GM19099 (cell line): Measurements from ENCODE around the gene AP3S1.

Source experiments
- POLR2A ChIP-seq: IDR thresholded peaks from 3 replicates; pipeline ENCODE4 v1.6.1; 2011; ENCODE audit warnings: low read depth; ENCODE audit not compliant: insufficient read length; ENCODE audit errors: extremely low read depth

Gene AP3S1

DNA sequence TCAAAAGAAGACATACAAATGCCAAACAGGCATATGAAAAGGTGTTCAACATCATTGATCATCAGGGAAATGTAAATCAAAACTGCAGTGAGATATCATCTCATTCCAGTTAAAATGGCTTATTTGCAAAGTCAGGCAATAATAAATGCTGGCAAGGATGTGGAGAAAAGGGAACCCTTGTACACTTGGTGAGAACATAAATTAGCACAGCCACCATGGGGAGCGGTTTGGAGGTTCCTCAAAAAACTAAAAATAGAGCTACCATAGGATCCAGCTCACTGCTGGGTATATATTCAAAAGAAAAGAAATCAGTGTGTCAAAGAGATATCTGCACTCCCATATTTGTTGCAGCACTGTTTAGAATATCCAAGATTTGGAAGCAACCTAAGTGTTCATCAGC is 50.3 kb downstream of the AP3S1 start:
- TF ChIP-seq POLR2A, result no peak

DNA sequence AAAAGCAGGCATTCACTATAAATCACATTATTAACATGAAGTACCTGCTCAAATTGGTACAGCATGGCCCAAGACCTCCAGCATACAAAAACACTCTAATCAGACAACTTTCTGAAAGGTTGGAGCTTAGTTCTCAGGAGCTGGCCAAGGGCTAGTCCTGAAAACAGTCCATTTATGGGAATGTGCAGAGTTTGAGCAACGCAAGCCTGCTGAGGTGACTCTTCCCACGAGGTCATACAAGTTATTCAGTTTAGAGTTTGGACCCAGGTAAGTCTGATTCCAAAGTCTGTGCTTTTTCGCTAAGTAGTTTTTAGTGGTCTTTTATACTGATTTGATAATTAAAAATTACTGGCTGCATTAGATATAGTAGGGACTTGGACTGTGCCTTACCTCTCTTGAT is 52.6 kb downstream of the AP3S1 start:
- no peak for TF ChIP-seq POLR2A

DNA sequence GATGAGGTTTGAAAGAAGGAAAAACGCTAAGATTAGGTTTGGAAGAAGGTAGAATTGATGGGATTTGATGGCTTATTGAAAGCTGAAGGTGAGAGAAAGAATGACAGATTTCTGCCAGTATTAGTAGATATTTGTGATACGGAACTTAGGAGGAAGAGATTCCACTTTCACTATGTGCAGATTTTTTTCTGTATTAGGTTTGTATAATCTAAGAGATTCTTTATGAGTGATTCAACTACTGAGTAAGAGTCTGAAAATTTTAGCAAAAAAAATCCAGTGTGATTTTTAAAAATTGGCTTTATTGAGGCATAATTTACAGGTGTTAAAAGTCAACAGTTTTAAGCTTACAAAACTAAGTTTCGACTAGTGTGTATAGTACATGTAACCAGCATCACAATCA is 54.1 kb downstream of the AP3S1 start:
- no peak for TF ChIP-seq POLR2A

DNA sequence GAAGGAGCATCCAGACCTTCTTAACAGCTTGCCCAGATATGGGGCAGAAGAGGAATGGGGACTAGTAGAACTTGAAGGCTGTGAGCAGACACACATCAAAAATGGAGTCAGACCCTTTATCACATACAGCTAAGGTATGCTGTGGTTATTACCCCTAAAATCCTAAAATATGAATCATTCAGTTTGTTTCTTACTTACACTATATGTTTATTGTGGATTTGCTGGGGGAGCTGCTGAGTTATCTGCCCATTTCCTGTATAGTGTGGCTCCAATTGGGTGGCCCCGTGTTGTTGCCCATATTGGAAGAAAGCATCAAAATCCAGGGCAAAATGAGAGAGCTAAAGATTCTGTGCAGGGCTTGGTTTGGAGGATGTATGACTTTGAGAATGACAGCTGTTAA is 56.9 kb downstream of the AP3S1 start:
- no peak for TF ChIP-seq POLR2A

DNA sequence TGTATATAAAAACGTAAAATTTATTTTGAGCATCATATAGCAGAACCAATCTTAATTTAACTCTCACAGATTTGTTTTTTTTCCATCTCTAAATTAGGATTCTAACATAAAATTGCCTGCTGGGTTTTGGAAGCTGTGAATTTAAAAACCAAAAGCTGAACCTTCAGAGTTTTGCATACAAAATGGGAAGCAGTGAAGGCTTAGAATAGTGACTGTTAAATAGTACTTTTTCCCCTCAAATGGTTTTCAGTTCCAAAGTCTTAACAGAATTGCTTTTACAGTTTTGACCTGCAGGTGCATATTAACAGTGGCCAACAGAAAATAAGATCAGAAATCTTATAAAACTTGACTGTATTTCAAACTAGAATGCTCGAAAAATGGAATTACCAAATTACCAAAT is 65.4 kb downstream of the AP3S1 start:
- no peak for TF ChIP-seq POLR2A

DNA sequence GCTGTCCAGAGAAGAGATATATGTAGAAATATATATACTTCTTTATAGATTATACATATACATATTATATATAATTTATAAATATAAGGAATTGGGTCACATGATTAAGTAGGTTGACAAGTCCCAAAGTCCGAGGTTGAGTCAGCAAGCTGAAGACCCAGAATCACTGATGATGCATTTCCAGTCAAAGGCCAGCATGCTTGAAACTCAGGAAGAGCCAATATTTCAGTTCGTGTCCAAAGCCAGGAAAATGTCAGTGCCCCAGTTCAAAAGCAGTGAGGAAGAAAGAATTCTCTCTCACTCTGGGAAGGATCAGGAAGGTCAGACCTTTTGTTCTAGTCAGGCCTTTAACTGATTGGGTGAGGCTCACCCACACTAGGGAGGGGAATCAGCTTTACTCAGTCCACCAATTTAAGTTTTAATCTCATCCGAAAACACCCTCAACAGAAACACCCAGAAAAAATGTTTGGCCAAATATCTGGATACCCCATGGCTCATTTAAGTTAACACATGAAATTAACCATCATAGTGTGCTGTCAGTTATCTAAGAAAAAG is 78.5 kb downstream of the AP3S1 start:
- TF ChIP-seq POLR2A, result no peak

DNA sequence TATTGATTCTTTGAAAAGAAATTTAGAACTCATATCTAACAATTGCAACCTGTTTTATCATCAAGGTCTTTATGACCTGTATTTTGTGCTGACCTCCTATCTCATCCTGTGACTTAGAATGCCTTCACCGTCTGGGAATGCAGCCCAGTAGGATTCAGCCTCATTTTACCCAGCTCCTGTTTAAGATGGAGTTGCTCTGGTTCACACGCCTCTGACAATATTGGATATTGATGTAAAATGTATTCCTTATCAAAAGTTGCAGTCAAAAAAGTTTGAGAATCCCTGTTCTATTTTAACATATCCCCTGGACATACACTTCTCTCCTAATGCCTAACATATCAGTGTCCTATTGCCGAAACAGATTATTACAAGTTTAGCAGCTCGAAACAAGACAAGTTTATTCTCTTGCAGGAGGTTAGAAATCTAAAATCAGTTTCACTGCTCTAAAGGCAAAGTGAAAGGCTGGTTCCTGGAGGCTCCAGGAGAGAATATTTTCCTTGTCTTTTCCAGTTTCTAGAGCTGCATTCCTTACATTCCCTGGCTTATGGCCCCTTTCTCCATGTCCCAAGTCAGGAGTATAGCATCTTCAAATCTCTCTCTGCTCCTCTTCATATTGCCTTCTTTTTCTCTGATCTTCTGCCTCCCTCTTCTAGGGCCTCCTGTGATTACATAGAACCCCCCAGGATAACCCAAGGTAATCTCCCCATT is 89.0 kb downstream of the AP3S1 start:
- TF ChIP-seq POLR2A, result no peak

DNA sequence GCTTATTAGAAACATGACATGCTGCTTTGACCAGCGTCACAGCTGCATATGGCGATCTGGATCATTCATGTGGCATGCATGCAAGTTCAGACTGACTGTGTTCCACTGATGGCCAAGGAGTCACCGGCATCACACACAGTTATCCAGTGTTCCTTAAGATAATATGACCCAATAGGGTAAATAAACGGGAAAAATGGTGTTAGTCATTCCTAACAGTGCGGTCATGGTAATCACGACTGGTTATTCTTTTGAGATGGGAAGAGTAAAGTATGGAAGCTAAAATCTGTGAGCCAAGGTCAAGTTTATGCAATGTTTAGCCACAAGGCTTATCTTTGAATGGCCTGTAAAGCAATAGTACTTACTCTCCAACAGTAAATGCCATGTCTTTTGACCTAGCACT is 91.3 kb downstream of the AP3S1 start:
- TF ChIP-seq POLR2A, result no peak

DNA sequence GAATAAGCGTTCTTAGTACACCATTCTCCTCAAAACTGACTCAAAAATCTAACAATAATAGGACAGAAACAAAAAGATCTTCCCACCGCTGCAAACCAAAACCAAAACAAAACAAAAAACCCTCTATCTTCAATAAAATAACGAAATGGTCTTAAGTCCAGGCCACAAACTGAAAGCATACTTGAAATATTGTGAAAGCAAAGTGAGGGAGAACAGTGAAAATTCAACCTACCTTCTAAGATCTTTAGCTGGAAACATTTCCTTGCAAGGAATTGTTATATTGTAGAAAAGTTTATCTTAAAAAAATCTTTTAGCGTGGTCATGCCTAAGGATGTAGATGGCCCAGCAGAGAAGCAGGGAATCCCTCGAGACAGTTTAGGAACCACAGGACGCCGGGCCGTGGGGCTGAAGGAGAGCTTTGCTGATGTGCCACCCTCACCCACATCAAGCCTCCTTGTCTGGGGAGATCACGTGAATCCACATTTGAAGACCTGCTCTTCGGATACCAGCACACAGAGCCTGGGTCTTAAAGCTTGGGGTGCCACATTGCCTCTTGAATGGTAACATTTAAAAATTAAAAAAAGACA is 92.7 kb downstream of the AP3S1 start:
- TF ChIP-seq POLR2A, result no peak

DNA sequence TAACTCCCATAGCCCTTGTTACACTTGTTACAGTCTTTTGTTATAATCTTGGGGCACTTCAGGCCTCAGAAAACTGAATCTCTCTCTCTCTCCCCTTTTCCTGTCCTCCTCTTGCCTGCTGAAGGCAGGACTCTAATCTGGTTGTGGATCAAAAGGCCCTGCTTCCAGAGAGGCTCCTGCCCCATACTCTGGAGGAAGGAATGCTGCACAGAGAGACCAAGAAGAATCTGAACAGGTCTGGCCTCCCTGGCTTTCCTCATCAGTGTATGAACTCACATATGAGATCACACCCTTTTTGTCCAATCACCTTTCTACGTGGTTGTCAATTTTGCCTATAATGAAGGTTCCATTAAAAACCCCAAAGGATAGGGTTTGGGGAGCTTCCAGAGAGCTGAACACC is 94.3 kb downstream of the AP3S1 start:
- no peak for TF ChIP-seq POLR2A

DNA sequence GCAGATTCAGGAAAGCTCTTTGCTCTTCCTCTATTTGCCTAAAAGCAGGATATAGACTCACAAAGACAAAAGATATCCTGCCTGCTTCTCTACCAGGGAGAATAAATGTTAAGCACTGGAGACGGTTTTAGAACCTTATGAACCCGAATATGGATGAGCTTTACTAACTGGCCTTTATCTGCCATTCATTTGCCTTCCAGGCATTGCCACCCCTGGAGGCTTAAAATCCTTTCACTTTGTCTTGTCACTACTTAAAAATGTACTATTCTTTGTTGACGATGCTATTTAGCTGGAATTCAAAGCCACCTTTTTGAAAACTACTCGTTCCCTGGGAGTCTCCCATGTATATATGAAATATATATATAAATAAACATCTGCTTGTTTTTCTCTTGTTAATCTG is 97.3 kb downstream of the AP3S1 start:
- no peak for TF ChIP-seq POLR2A

DNA sequence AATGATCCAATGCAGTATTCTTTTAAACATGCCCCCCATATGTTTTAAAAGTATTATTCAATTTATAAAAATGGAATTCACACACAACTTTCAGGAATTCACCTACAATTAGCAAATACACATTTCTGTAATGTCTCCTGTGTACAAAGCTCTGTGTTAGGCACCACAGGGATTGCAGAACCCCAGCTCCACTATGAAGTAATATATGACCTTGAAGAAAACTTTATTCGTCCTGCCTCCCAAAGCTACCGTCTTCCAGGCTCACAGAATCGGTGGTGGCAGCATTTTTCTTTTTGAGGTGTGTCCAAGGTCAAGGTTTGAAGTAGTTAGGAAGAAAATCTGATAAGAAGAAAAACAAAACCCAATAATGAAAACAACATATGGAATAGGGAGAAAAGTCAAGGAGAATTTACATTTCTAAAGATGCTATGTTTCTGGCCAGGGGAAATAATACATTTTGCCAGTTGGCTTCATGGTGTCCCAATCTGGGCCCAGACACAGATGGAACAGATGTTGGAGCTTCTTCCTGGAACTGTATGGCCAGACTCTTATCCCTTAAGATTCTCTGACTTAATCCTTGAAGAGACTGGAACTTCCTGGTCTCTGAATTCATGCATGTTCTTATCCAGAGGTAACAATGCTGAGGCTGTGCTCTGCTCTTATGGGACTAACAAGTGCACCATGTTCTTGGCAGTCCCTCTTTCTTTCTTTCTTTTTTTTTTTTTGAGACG is 98.5 kb downstream of the AP3S1 start:
- TF ChIP-seq POLR2A, result no peak

DNA sequence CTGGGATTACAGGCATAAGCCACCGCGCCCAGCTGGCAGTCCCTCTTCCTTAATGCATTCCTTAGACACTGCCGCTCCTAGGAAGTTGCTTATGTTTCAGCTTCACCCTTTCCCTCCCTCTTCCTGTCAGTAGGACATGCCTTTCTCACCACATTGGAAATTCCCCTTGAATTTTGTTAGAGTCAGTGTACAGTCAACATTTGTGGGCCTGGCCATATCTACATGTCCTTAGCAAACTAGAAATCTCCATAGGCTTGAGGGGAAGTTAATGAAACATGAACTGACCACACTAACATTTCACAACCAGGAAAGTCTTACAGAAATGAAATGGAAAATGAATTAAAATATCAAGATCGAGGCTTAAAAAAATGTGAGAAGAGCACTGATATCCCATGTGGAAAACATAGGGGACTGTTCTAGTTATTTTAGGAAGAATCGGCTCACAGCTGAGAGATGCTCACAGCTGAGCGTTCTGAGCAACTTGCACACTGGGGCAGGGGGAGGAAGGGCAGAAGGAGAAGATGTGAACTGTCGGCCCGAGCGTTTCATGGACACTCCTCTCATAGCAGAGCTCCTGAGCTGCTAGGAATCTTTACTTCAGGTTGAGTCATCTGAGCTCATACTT is 99.4 kb downstream of the AP3S1 start:
- TF ChIP-seq POLR2A, result no peak

DNA sequence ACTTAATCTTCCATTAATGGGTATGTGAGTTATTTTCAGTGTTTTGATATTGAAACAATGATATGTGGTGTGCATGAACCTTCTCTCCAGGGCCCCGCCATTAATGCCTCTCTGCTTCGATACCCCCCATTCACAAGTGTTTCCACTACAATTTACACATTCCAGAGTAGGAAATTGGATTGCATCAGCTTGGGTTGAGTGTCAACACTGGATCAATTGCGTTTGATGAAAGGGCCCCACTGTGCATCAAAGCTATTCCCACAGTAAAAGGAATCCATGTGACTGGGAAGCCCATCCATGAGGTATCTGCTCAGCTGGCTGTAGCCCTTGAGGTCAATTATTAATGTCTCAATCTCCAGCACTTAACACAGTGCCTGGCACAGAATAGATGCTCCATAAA is 102.8 kb downstream of the AP3S1 start:
- TF ChIP-seq POLR2A, result no peak

DNA sequence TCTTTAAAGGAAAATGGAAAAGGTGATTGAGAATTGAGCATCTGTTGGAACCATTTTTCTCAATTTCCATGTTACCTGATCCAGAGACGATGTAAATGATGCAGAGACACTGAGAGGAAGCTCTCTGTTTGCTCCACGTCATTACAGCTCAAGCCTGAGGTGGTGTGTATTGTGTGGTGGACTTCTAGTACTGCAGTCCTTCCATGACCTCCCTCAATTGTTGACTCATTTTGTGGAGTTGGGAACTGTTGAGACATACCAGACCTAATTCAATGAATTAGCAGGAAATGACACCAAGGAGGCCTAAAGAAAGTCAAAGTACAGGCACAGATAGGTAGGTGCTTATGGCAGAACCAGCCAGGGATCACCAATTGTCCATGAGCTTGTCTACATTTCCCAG is 104.9 kb downstream of the AP3S1 start:
- TF ChIP-seq POLR2A, result no peak
